ENCODE results near the gene RNF223.
"Not testable (repeated sequence)": the region's sequence is repeated elsewhere in the genome, so short reads cannot be mapped to it uniquely, and the experiment has no call there.

RNF223 gene

GRCh38 chr1:1058088-1058905, 15.8 kb downstream of the RNF223 start:
- no peak for DNase-seq

- DNase-seq, result not testable (repeated sequence)
These were observed 16.4 kb downstream of the RNF223 start for GRCh38 chr1:1057769-1058087.

GRCh38 chr1:1055841-1056736, 18.0 kb downstream of the RNF223 start:
- DNase-seq, result no peak

GRCh38 chr1:1054971-1055370, 19.1 kb downstream of the RNF223 start:
- no peak for DNase-seq

GRCh38 chr1:1054099-1054700, 19.9 kb downstream of the RNF223 start:
- DNase-seq, result no peak

GRCh38 chr1:1053682-1054081, 20.4 kb downstream of the RNF223 start:
- no peak for DNase-seq

- DNase-seq, result no peak
These were observed 21.1 kb downstream of the RNF223 start for GRCh38 chr1:1053022-1053421.

- DNase-seq, result no peak
These were observed 21.9 kb downstream of the RNF223 start for GRCh38 chr1:1052003-1052840.

GRCh38 chr1:1051127-1051810, 22.8 kb downstream of the RNF223 start:
- DNase-seq, result no peak

GRCh38 chr1:1050577-1051052, 23.5 kb downstream of the RNF223 start:
- no peak for DNase-seq

GRCh38 chr1:1049318-1050165, 24.6 kb downstream of the RNF223 start:
- no peak for DNase-seq

GRCh38 chr1:1048765-1049164, 25.3 kb downstream of the RNF223 start:
- DNase-seq, result no peak

GRCh38 chr1:1047963-1048362, 26.1 kb downstream of the RNF223 start:
- DNase-seq, result no peak

GRCh38 chr1:1047407-1047806, 26.7 kb downstream of the RNF223 start:
- no peak for DNase-seq

GRCh38 chr1:1046767-1047166, 27.3 kb downstream of the RNF223 start:
- no peak for DNase-seq

GRCh38 chr1:1046243-1046642, 27.9 kb downstream of the RNF223 start:
- DNase-seq, result no peak

GRCh38 chr1:1045129-1045528, 29.0 kb downstream of the RNF223 start:
- DNase-seq, result no peak

GRCh38 chr1:1044455-1045078, 29.5 kb downstream of the RNF223 start:
- DNase-seq, result no peak

GRCh38 chr1:1043921-1044320, 30.2 kb downstream of the RNF223 start:
- DNase-seq, result no peak

GRCh38 chr1:1043411-1043810, 30.7 kb downstream of the RNF223 start:
- no peak for DNase-seq

- DNase-seq, result no peak
These were observed 31.3 kb downstream of the RNF223 start for GRCh38 chr1:1042835-1043234.
